Prostate gland (tissue), 2 donors: ENCODE results near the gene AMOTL2. TPM values are rescaled to one million over a fixed set of nuclear protein-coding genes. Genes with fewer than 3 reads are reported as not detected.

ENCODE experiments used
- DNase-seq: peaks from one replicate; pipeline ENCODE4 v3.0.0-alpha.2; 2019; ENCODE audit warnings: low spot score
- H3K27ac ChIP-seq, 2 donors: fragments of 200-600 bp; sonication (generic); 2 replicates each; pipeline ENCODE4 v1.5.1; 2017 to 2019
- H3K27me3 ChIP-seq: fragments of 200-600 bp; sonication (generic); replicated peaks from 2 replicates; pipeline ENCODE4 v1.5.1; 2019; ENCODE audit not compliant: insufficient read depth
- H3K36me3 ChIP-seq, 2 donors: fragments of 200-600 bp; sonication (generic); 1 replicate in 1 of 2; 2 replicates in 1 of 2; pipeline versions ENCODE4 v1.5.1 to v1.8.1; 2017 to 2019
- H3K4me1 ChIP-seq: fragments of 200-600 bp; sonication (generic); replicated peaks from 2 replicates; pipeline ENCODE4 v1.5.1; 2019
- H3K4me3 ChIP-seq, 2 donors: fragments of 200-600 bp; sonication (generic); 2 replicates each; pipeline ENCODE4 v1.5.1; 2017 to 2019
- H3K9me3 ChIP-seq: fragments of 200-600 bp; sonication (generic); 2 replicates; pipeline ENCODE4 v1.5.1; 2017
- CTCF ChIP-seq, 4 experiments: fragments of 200-600 bp in 2 of 4; fragments of 450-650 bp in 2 of 4; sonication (generic) in 2 of 4; IDR thresholded peaks; 1 replicate in 3 of 4; 2 replicates in 1 of 4; pipeline ENCODE4 v1.5.1; 2016 to 2019; ENCODE audit warnings: antibody characterized with exemption in 4 of 4, mild to moderate bottlenecking in 2 of 4, moderate library complexity in 2 of 4
- POLR2A ChIP-seq: fragments of 450-650 bp; IDR thresholded peaks from one replicate; pipeline ENCODE4 v1.6.1; 2016; ENCODE audit warnings: antibody characterized with exemption, mild to moderate bottlenecking
- POLR2AphosphoS5 ChIP-seq: sonication (generic); formaldehyde crosslinking; IDR thresholded peaks from one replicate; pipeline ENCODE4 v1.6.1; 2017; ENCODE audit warnings: antibody characterized with exemption
- WGBS: methylation state at CpG from one replicate; pipeline ENCODE4 v1.1.5; 2018; 5-methylcytosine and 5-hydroxymethylcytosine counted together
- intact Hi-C: fragments of 100-400 bp; cut with DNase I; formaldehyde crosslinking; loops from one replicate; pipeline ENCODE4 v1.14.2; 2022
- total RNA-seq, 2 donors: library from RNA; depleted of rRNA; stranded (reverse); fragments of >200 nt; gene quantifications; one replicate each; pipeline ENCODE4 v1.1.0, GENCODE V29; 2016

AMOTL2 gene
- total RNA-seq, 2 donors from 2014 or later, result 86.1 to 92.8 TPM

GRCh38 chr3:134353171-134353825 is 20.9 kb downstream of the AMOTL2 start:
- 61% methylated on average over 8 of the region's 8 CpGs for WGBS
- Histone ChIP-seq H3K27ac (peak overlapping the region in 1 of 2 donors; percentile 11), H3K27me3 (no peaks in the 10 kb centered on the region), H3K4me3 (no peak overlapping the region), H3K36me3 (peaks cover under 1 to 7% of the 10 kb centered on the region in 2 donors), H3K9me3 (no peaks in the 10 kb centered on the region), H3K4me1 (peaks cover 8% of the 10 kb centered on the region)
- intact Hi-C loops, result no loop called here
- TF ChIP-seq POLR2AphosphoS5 (no peak), CTCF (IDR thresholded peaks at IDR 0.05) (no peak), POLR2A (no peak)
- DNase-seq, result no peak

GRCh38 chr3:134352031-134352671 is 22.1 kb downstream of the AMOTL2 start:
- TF ChIP-seq CTCF (IDR thresholded peaks at IDR 0.05), result no peak
- TF ChIP-seq POLR2A, result no peak
- peak; percentile 34 for TF ChIP-seq POLR2AphosphoS5
- peaks cover 2% of the 10 kb centered on the region for H3K4me1 ChIP-seq
- H3K27ac ChIP-seq, result no peak overlapping the region
- H3K4me3 ChIP-seq, result no peak overlapping the region
- peaks cover 0 to 7% of the 10 kb centered on the region in 2 donors for H3K36me3 ChIP-seq
- WGBS, result 69% methylated on average over 4 of the region's 4 CpGs
- intact Hi-C loops, result no loop called here
- no peaks in the 10 kb centered on the region for H3K27me3 ChIP-seq
- H3K9me3 ChIP-seq, result no peaks in the 10 kb centered on the region
- peak; percentile 48 for DNase-seq

- Histone ChIP-seq H3K27ac (no peak overlapping the region), H3K9me3 (no peaks in the 10 kb centered on the region), H3K36me3 (peaks cover 0 to under 1% of the 10 kb centered on the region in 2 donors), H3K4me1 (no peaks in the 10 kb centered on the region), H3K4me3 (no peak overlapping the region), H3K27me3 (no peaks in the 10 kb centered on the region)
- intact Hi-C loops, result no loop called here
- DNase-seq, result no peak
- no peak for TF ChIP-seq CTCF (IDR thresholded peaks at IDR 0.05)
- TF ChIP-seq POLR2A, result no peak
- TF ChIP-seq POLR2AphosphoS5, result no peak
- WGBS, result 80% methylated on average over 5 of the region's 5 CpGs
Measured at GRCh38 chr3:134351427-134351826, 22.8 kb downstream of the AMOTL2 start.

GRCh38 chr3:134350861-134351311 is 23.4 kb downstream of the AMOTL2 start:
- no peaks in the 10 kb centered on the region for H3K9me3 ChIP-seq
- TF ChIP-seq POLR2AphosphoS5, result no peak
- no peak for TF ChIP-seq POLR2A
- TF ChIP-seq CTCF (IDR thresholded peaks at IDR 0.05), result no peak
- intact Hi-C loops, result no loop called here
- peak overlapping the region in 1 of 2 donors; percentile 22 for H3K27ac ChIP-seq
- WGBS, result 77% methylated on average over 4 of the region's 4 CpGs
- no peak overlapping the region for H3K4me3 ChIP-seq
- no peaks in the 10 kb centered on the region for H3K4me1 ChIP-seq
- H3K27me3 ChIP-seq, result no peaks in the 10 kb centered on the region
- no peak for DNase-seq
- H3K36me3 ChIP-seq, result no peaks in the 10 kb centered on the region
